SK-N-MC (cell line): Measurements from ENCODE around the gene TBX21.

Experiments
- DNase-seq: peaks from one replicate; pipeline ENCODE4 v3.0.0-alpha.2; 2011; ENCODE audit warnings: low read depth, low spot score
- H3K27ac ChIP-seq: fragments of 200-600 bp; sonication (generic); 2 replicates; pipeline ENCODE4 v1.5.1; 2016; ENCODE audit warnings: mixed run types
- H3K36me3 ChIP-seq: fragments of 200-600 bp; sonication (generic); 2 replicates; pipeline ENCODE4 v1.6.1; 2017; ENCODE audit warnings: antibody characterized with exemption, low read length, mixed read lengths; ENCODE audit not compliant: insufficient read depth
- H3K4me3 ChIP-seq: fragments of 200-600 bp; sonication (generic); 2 replicates; pipeline ENCODE4 v1.5.1; 2016
- H3K9ac ChIP-seq: fragments of 200-600 bp; sonication (generic); 2 replicates; pipeline ENCODE4 v1.8.0; 2017; ENCODE audit warnings: mixed run types, mixed read lengths; ENCODE audit not compliant: insufficient read length
- H3K9me3 ChIP-seq: fragments of 200-600 bp; sonication (generic); 2 replicates; pipeline ENCODE4 v1.6.1; 2017; ENCODE audit warnings: low read depth, mild to moderate bottlenecking, antibody characterized with exemption, low read length, moderate library complexity, mixed read lengths
- EZH2 ChIP-seq: fragments of 200-600 bp; sonication (generic); IDR thresholded peaks from one replicate; pipeline ENCODE4 v1.6.1; 2017; ENCODE audit warnings: antibody characterized with exemption
- FOXP2 ChIP-seq: optimal IDR thresholded peaks from 2 replicates; pipeline ENCODE3; 2011; ENCODE audit warnings: mild to moderate bottlenecking, moderate library complexity; ENCODE audit not compliant: insufficient read depth; ENCODE audit errors: extremely low read length, control extremely low read depth
- POLR2AphosphoS5 ChIP-seq: IDR thresholded peaks from 2 replicates; pipeline ENCODE4 v1.6.1; 2012; ENCODE audit warnings: mild to moderate bottlenecking, low read depth, low read length, borderline replicate concordance

The TBX21 gene

DNA sequence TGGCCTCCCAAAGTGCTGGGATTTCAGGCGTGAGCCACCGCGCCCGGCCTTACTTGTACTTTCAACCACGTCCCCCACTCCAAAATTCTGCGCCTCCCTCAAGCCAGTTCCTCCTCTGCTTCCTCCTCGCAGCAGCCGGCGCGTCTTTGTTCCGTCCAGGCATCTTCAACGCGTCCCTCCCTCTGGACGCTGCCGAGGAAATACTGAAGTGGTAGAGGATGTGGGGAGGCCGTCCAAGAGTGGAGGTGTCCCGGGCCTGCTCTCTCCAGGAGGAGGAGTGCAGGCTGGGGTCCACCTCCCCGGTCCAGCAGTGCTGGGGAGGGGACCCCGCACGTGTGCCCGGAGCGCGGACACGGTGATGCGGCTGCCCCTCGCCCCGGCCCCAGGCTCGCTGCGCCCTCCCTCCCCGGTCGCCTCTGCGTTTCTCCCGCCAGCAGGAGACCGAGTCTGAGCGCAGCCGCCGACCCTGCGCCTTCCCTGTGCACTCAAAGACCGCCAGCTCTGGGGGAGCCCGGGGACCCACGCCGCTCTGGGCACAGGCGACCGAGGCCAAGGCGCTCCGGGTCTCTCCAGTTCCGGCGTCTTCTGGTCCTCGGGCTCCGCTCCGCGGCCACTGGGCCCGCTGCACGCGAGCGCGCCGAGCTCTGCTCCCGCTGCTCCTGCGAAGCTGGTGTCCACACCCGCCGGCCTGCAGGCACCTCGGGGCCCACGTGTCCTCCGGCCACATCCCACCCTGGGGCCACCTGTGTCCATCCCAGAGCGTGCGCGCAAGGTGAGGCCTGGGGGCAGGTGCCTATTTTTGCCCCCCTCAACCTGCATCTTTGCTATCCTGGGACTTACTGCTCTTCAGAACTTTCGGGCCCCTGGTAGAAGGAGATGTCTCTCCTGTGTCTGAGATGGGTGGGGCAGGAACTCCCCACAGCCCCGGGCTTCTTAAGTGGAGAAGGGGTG lies 56.9 kb downstream of the TBX21 start:
- H3K36me3 ChIP-seq = no peaks in the 10 kb centered on the region
- TF ChIP-seq POLR2AphosphoS5 (no peak), EZH2 (peak; percentile 87), FOXP2 (no peak)
- no peak overlapping the region for H3K4me3 ChIP-seq
- no peak for DNase-seq
- H3K9ac ChIP-seq = no peak overlapping the region
- no peak overlapping the region for H3K27ac ChIP-seq
- no peaks in the 10 kb centered on the region for H3K9me3 ChIP-seq

- no peak for TF ChIP-seq EZH2
- TF ChIP-seq POLR2AphosphoS5 = no peak
- no peak for TF ChIP-seq FOXP2
- Histone ChIP-seq H3K9me3 (no peaks in the 10 kb centered on the region), H3K9ac (no peak overlapping the region), H3K4me3 (no peak overlapping the region), H3K27ac (no peak overlapping the region), H3K36me3 (no peaks in the 10 kb centered on the region)
- DNase-seq = no peak
Measured at GRCh38 chr17:47791025-47791424, 58.0 kb downstream of the TBX21 start.

DNA sequence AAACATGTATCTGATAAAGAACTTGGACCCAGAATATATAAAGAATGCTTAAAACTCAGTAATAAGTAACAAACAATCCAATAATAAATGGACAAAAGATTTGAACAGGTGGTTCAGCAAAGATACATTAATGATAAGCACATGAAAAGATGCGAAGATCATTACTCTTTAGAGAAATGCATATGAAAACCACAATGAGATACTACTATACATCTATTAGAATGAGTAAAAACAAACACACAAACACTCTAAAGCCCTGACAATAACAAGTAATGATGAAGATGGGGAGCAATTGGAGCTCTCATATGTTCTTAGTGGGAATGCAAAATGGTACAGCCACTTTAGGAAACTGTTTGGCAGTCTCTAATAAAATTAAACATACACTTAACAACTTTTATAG lies 59.4 kb downstream of the TBX21 start:
- Histone ChIP-seq H3K27ac (no peak overlapping the region), H3K9me3 (no peaks in the 10 kb centered on the region), H3K9ac (no peak overlapping the region), H3K36me3 (no peaks in the 10 kb centered on the region), H3K4me3 (no peak overlapping the region)
- TF ChIP-seq FOXP2 (no peak), POLR2AphosphoS5 (no peak), EZH2 (peak; percentile 68)
- DNase-seq = no peak

- TF ChIP-seq EZH2 (no peak), POLR2AphosphoS5 (no peak), FOXP2 (no peak)
Measured at GRCh38 chr17:47792979-47793378, 59.9 kb downstream of the TBX21 start.

More at GRCh38 chr17:47792979-47793378, 59.9 kb downstream of the TBX21 start:
- Histone ChIP-seq H3K4me3 (no peak overlapping the region), H3K9ac (no peak overlapping the region), H3K9me3 (no peaks in the 10 kb centered on the region), H3K36me3 (no peaks in the 10 kb centered on the region), H3K27ac (no peak overlapping the region)
- DNase-seq = no peak
